Right lobe of liver (tissue), 4 donors: ENCODE measurements around the gene GBE1.
A peak's percentile ranks its signal among the peaks of the same experiment; 100 is the strongest.

Experiments
- CTCF ChIP-seq, 4 donors: fragments of 200-600 bp in 3 of 4; fragments of 450-650 bp in 1 of 4; IDR thresholded peaks; one replicate each; pipeline versions ENCODE4 v1.5.1 to v1.8.0; 2016 to 2022; ENCODE audit warnings: antibody characterized with exemption in 4 of 4, mild to moderate bottlenecking in 2 of 4
- POLR2A ChIP-seq: fragments of 450-650 bp; IDR thresholded peaks from one replicate; pipeline ENCODE4 v1.6.1; 2017; ENCODE audit warnings: antibody characterized with exemption, mild to moderate bottlenecking
- donor health status: DM: no; HTN: no; CAD: no.
- donor health status: DM: no; HTN: no; CAD: no.
- donor health status: DM: no; HTN: yes; CAD: no.

- TF ChIP-seq CTCF (IDR thresholded peaks at IDR 0.05): peak; percentile 61 to 78 (median 72)
- TF ChIP-seq POLR2A: no peak
Observed at GRCh38 chr3:81666502-81667121, 94.8 kb downstream of the GBE1 start.
